Heart right ventricle (tissue), 16 donors: ENCODE results near the gene SFT2D2. TPM values are rescaled to one million over a fixed set of nuclear protein-coding genes. Genes with fewer than 3 reads are reported as not detected.
A peak's percentile ranks its signal among the peaks of the same experiment; 100 is the strongest.

ENCODE experiments used
- ATAC-seq, 8 donors: fragments of 200-7000 bp; cut with Tn5 transposase; one replicate each; pipeline ENCODE4 v1.9.1; 2020; ENCODE audit warnings: mild to moderate bottlenecking in 8 of 8, moderate library complexity in 8 of 8, moderate number of reproducible peaks in 1 of 8
- DNase-seq, 2 donors: peaks; one replicate each; pipeline ENCODE4 v3.0.0-alpha.2; 2020
- H3K27ac ChIP-seq, 10 donors: fragments of 200-600 bp; sonication (generic) in 2 of 10; one replicate each; pipeline versions ENCODE4 v1.5.0 to v1.8.0; 2020 to 2022; ENCODE audit warnings: mild to moderate bottlenecking in 3 of 10
- H3K27me3 ChIP-seq, 7 donors: fragments of 200-600 bp; one replicate each; pipeline ENCODE4 v1.8.0; 2021 to 2022; ENCODE audit warnings: mild to moderate bottlenecking in 2 of 7
- H3K36me3 ChIP-seq, 9 donors: fragments of 200-600 bp; sonication (generic) in 1 of 9; one replicate each; pipeline versions ENCODE4 v1.5.0 to v1.8.0; 2020 to 2022; ENCODE audit warnings: mild to moderate bottlenecking in 2 of 9
- H3K4me1 ChIP-seq, 9 donors: fragments of 200-600 bp; sonication (generic) in 1 of 9; one replicate each; pipeline versions ENCODE4 v1.5.0 to v1.8.0; 2020 to 2022; ENCODE audit warnings: mild to moderate bottlenecking in 4 of 9
- H3K4me3 ChIP-seq, 10 donors: fragments of 200-600 bp; sonication (generic) in 2 of 10; one replicate each; pipeline versions ENCODE4 v1.5.0 to v1.8.0; 2020 to 2022; ENCODE audit warnings: mild to moderate bottlenecking in 7 of 10, moderate library complexity in 2 of 10
- H3K9me3 ChIP-seq, 11 donors: fragments of 200-600 bp in 10 of 11; sonication (generic) in 2 of 11; one replicate each; pipeline versions ENCODE4 v1.5.0 to v1.8.0; 2013 to 2022; ENCODE audit warnings: mild to moderate bottlenecking in 2 of 11, control low read depth in 1 of 11, moderate library complexity in 1 of 11
- CTCF ChIP-seq, 9 donors: fragments of 200-600 bp; sonication (generic) in 2 of 9; IDR thresholded peaks; one replicate each; pipeline versions ENCODE4 v1.5.0 to v1.8.0; 2021 to 2022; ENCODE audit warnings: antibody characterized with exemption in 9 of 9, mild to moderate bottlenecking in 5 of 9, moderate library complexity in 1 of 9
- WGBS, 2 donors: extraction: QIAGEN DNeasy Blood & Tissue Kit; methylation state at CpG; one replicate each; pipeline ENCODE4 v1.1.7; 2013; ENCODE audit warnings: inconsistent platforms in 1 of 2; 5-methylcytosine and 5-hydroxymethylcytosine counted together
- intact Hi-C, 10 donors: fragments of 100-400 bp; cut with DNase I; formaldehyde crosslinking; loops; one replicate each; pipeline versions ENCODE4 v1.11.1 to v1.14.2; 2022
- long read RNA-seq, 3 donors: library from polyadenylated mRNA; unstranded; transcript quantifications; one replicate each; pipeline ENCODE4 v2.0.0, GENCODE V29; 2020 to 2021
- polyA plus RNA-seq, 2 donors: library from polyadenylated mRNA; stranded (reverse); fragments of 200-250 nt; gene quantifications; one replicate each; pipeline ENCODE4 v1.2.3, GENCODE V29; 2013
- total RNA-seq, 10 donors: library from RNA; stranded (reverse); fragmentation: NEBNext Ultra II Directional in 3 of 10; extraction: Animal tissue kit (Norgen Biotek cat#: 25700) in 3 of 10; gene quantifications; one replicate each; pipeline versions ENCODE4 v1.2.1 to v1.2.4, GENCODE V29; 2021 to 2023
- donor health status: Arrhythmogenic right ventricular cardiomyopathy.
- donor health status: ischemic (EF 13 %, LVEDD 7.1; RV severe dilation, severe dysfunction).
- donor health status: healthy with polysubstance abuse.
- donor health status: DM: no; HTN: yes; CAD: no.
- donor health status: DM: no; HTN: no; CAD: no.
- donor health status: ischemic (EF 25% LVEDD 6.9; RV normal size, moderate dysfunction).
- donor health status: ischemic (EF 25% LVEDD 5.7; RV mildly dilated, moderate dysfunction).
- donor health status: healthy.
- donor health status: DM: yes; HTN: yes; CAD: no.
- donor health status: Ischemic cardiomyopathy.
- donor health status: ischemic (EF 35%, LVEDD 5.7; RV mildly dilated, moderate dysfunction).
- donor health status: nonischemic (EF 11% LVEDD 7.7; RV severe dilation, severe dysfunction).
- donor health status: DM: yes; HTN: yes; CAD: no.
- donor health status: PGD.
- donor health status: ischemic (EF 29% LVEDD 5.4; RV normal size, mild dysfunction).
- donor health status: nonischemic (EF 23%, LVEDD 6.1; RV moderate dilation, normal function).

SFT2D2 gene
- total RNA-seq (10 to 100 TPM; 10.7 to 34.8 (median 16.9) TPM), polyA plus RNA-seq (1 to 10 TPM; 2.8 to 3.1 TPM)
- long read RNA-seq, donor 1, partial matches to known transcripts: 1 of 2 reads
- long read RNA-seq, donor 1, other reads (novel, unspliced or antisense): 1 of 2 reads
- long read RNA-seq, donor 2, partial matches to known transcripts: 0 of 2 reads
- long read RNA-seq, donor 2, other reads (novel, unspliced or antisense): 2 of 2 reads
- long read RNA-seq, donor 3, full-length matches to known transcripts: 2 of 10 reads
- long read RNA-seq, donor 3, partial matches to known transcripts: 1 of 10 reads
- long read RNA-seq, donor 3, other reads (novel, unspliced or antisense): 7 of 10 reads

- DNase-seq: peak; percentile 73 to 82
- intact Hi-C loops: loop anchor here in 2 of 10 donors (2.0 to 5.0 kb wide), 2 partner anchors 43 to 47 kb away; partner anchors contain the start of gene TIPRL (in 1 of the 2)
- no peak for TF ChIP-seq CTCF (IDR thresholded peaks at IDR 0.05)
- Histone ChIP-seq H3K36me3 (peaks cover 0 to 12% (median 0%) of the 10 kb centered on the region in 9 donors), H3K27ac (peak within 1 kb of the TSS; percentile 51 to 97 (median 88)), H3K4me3 (peak within 1 kb of the TSS; percentile 68 to 99 (median 98)), H3K4me1 (peaks cover 0 to 51% (median 36%) of the 10 kb centered on the region in 9 donors), H3K9me3 (peaks cover 0 to 6% (median 0%) of the 10 kb centered on the region in 11 donors), H3K27me3 (peaks cover 0 to 6% (median 0%) of the 10 kb centered on the region in 7 donors)
- peak; percentile 95 to 98 (median 96) for ATAC-seq
- WGBS, 2 donors: 1% methylated on average over 52 to 58 of the region's 58 CpGs
These were observed at the start of gene SFT2D2 for GRCh38 chr1:168225476-168226190. SFT2D2 (plus strand) TSS chr1:168226004; CDS start chr1:168226080, 76 bp downstream.

GRCh38 chr1:168178227-168178637, 47.6 kb upstream of the SFT2D2 start:
- Histone ChIP-seq H3K4me3 (peak overlapping the region in 9 of 10 donors; percentile 70 to 98 (median 75)), H3K36me3 (no peaks in the 10 kb centered on the region), H3K27ac (peak overlapping the region in 9 of 10 donors; percentile 84 to 98 (median 94)), H3K27me3 (peaks cover 0 to 4% (median 0%) of the 10 kb centered on the region in 7 donors), H3K9me3 (no peaks in the 10 kb centered on the region), H3K4me1 (peaks cover 0 to 16% (median 14%) of the 10 kb centered on the region in 9 donors)
- no peak for TF ChIP-seq CTCF (IDR thresholded peaks at IDR 0.05)
- 70 to 72% methylated on average over 5 of the region's 5 CpGs for WGBS, 2 donors
- intact Hi-C loops: loop anchor here in 1 of 10 donors (2.0 kb wide), 1 partner anchor 47 kb away; no protein-coding TSS in a partner anchor
- ATAC-seq: peak in 4 of 8 donors; percentile 2 to 5 (median 5)
- no peak for DNase-seq

GRCh38 chr1:168178638-168179437, 47.0 kb upstream of the SFT2D2 start, which contains the start of gene TIPRL:
TIPRL (plus strand) TSS chr1:168178962; CDS start chr1:168179078, 116 bp downstream.
- TF ChIP-seq CTCF (IDR thresholded peaks at IDR 0.05): peak; percentile 39 to 89 (median 73)
- intact Hi-C loops: loop anchor here in 1 of 10 donors (2.0 kb wide), 1 partner anchor 46 kb away; no protein-coding TSS in a partner anchor
- H3K4me3 ChIP-seq: peak within 1 kb of the TSS; percentile 70 to 98 (median 74)
- peaks cover 0 to 16% (median 14%) of the 10 kb centered on the region in 9 donors for H3K4me1 ChIP-seq
- 0% methylated on average over 55 to 56 of the region's 56 CpGs for WGBS, 2 donors
- ATAC-seq (peak; percentile 94 to 99 (median 98)), DNase-seq (peak; percentile 95 to 96)
- H3K36me3 ChIP-seq: peaks cover 0 to 2% (median 0%) of the 10 kb centered on the region in 9 donors
- H3K27me3 ChIP-seq: peaks cover 0 to 4% (median 0%) of the 10 kb centered on the region in 7 donors
- H3K9me3 ChIP-seq: no peaks in the 10 kb centered on the region
- peak within 1 kb of the TSS; percentile 67 to 98 (median 94) for H3K27ac ChIP-seq
